OCI-LY1 (cell line): ENCODE data around the gene TBXAS1.

ENCODE experiments used
- H2AFZ ChIP-seq: fragments of 200-600 bp; sonication (generic), shearing (Covaris generic); 2 replicates; pipeline ENCODE4 v1.6.0; 2014; ENCODE audit warnings: antibody characterized with exemption, mild to moderate bottlenecking, low read length
- H3F3A ChIP-seq: fragments of 200-600 bp; sonication (generic), shearing (Covaris generic); 2 replicates; pipeline ENCODE4 v1.6.0; 2014; ENCODE audit warnings: mild to moderate bottlenecking, antibody characterized with exemption, low read length, moderate library complexity; ENCODE audit not compliant: insufficient read depth
- H3K27ac ChIP-seq: fragments of 200-600 bp; sonication (generic); 2 replicates; pipeline ENCODE4 v1.5.1; 2014; ENCODE audit warnings: low read length, mixed run types, mild to moderate bottlenecking, low read depth; ENCODE audit not compliant: poor library complexity, severe bottlenecking
- H3K27me3 ChIP-seq: fragments of 200-600 bp; sonication (generic); 2 replicates; pipeline ENCODE4 v1.6.0; 2014; ENCODE audit warnings: antibody characterized with exemption, mild to moderate bottlenecking, low read length, moderate library complexity; ENCODE audit not compliant: insufficient read depth
- H3K36me3 ChIP-seq: fragments of 200-600 bp; sonication (generic); 2 replicates; pipeline ENCODE4 v1.6.1; 2014; ENCODE audit warnings: mild to moderate bottlenecking, antibody characterized with exemption, low read length, moderate library complexity, mixed read lengths; ENCODE audit not compliant: insufficient read depth
- H3K4me1 ChIP-seq: fragments of 200-600 bp; sonication (generic); 2 replicates; pipeline ENCODE4 v1.5.1; 2014; ENCODE audit warnings: mild to moderate bottlenecking, low read length, moderate library complexity; ENCODE audit not compliant: insufficient read depth, severe bottlenecking
- H3K4me2 ChIP-seq: fragments of 200-600 bp; sonication (generic), shearing (Covaris generic); 2 replicates; pipeline ENCODE4 v1.6.1; 2014; ENCODE audit warnings: low read length
- H3K4me3 ChIP-seq: fragments of 200-600 bp; sonication (generic); 2 replicates; pipeline ENCODE4 v1.5.1; 2014; ENCODE audit warnings: low read length, low read depth, mild to moderate bottlenecking, mixed read lengths; ENCODE audit not compliant: poor library complexity, severe bottlenecking
- H3K79me2 ChIP-seq: fragments of 200-600 bp; shearing (Covaris generic); 2 replicates; pipeline ENCODE4 v1.6.1; 2016; ENCODE audit warnings: mixed run types, low read length, mixed read lengths; ENCODE audit not compliant: insufficient read depth
- H3K9ac ChIP-seq: fragments of 200-600 bp; sonication (generic), shearing (Covaris generic); 2 replicates; pipeline ENCODE4 v1.6.1; 2014; ENCODE audit warnings: mild to moderate bottlenecking, low read length, mixed read lengths
- H3K9me2 ChIP-seq: fragments of 200-600 bp; sonication (generic), shearing (Covaris generic); 2 replicates; pipeline ENCODE4 v1.6.1; 2014; ENCODE audit warnings: low read depth, mild to moderate bottlenecking, low read length, mixed read lengths
- H3K9me3 ChIP-seq: fragments of 200-600 bp; shearing (Covaris generic); 2 replicates; pipeline ENCODE4 v1.6.1; 2014; ENCODE audit warnings: low read length, mixed read lengths
- H4K20me1 ChIP-seq: fragments of 200-600 bp; sonication (generic), shearing (Covaris generic); 2 replicates; pipeline ENCODE4 v1.6.0; 2016; ENCODE audit warnings: mild to moderate bottlenecking, low read length; ENCODE audit not compliant: insufficient read depth
- CTCF ChIP-seq: fragments of 200-600 bp; sonication (generic), shearing (Covaris generic); IDR thresholded peaks from 2 replicates; pipeline ENCODE4 v1.5.1; 2017; ENCODE audit warnings: mild to moderate bottlenecking, antibody characterized with exemption, low read length, moderate library complexity, mixed read lengths
- EZH2 ChIP-seq: fragments of 200-600 bp; sonication (generic), shearing (Covaris generic); IDR thresholded peaks from 2 replicates; pipeline ENCODE4 v1.8.0; 2017; ENCODE audit warnings: borderline replicate concordance, mixed run types, mild to moderate bottlenecking, antibody characterized with exemption, low read length, moderate library complexity, mixed read lengths

The TBXAS1 gene

GRCh38 chr7:139995017-139995915 lies 166.2 kb downstream of the TBXAS1 start:
- TF ChIP-seq CTCF (no peak), EZH2 (no peak)
- no peaks in the 10 kb centered on the region for H3K36me3 ChIP-seq
- no peaks in the 10 kb centered on the region for H3K79me2 ChIP-seq
- no peak overlapping the region for H3K9ac ChIP-seq
- no peaks in the 10 kb centered on the region for H4K20me1 ChIP-seq
- H3K4me2 ChIP-seq, result no peak overlapping the region
- no peak overlapping the region for H3K4me3 ChIP-seq
- 0 out of 2 replicates have a peak, but pooled peaks cover 7% of the 10 kb centered on the region for H3K27me3 ChIP-seq
- no peak overlapping the region for H3K27ac ChIP-seq
- H3K4me1 ChIP-seq, result no peaks in the 10 kb centered on the region
- H3K9me2 ChIP-seq, result no peaks in the 10 kb centered on the region
- no peaks in the 10 kb centered on the region for H3K9me3 ChIP-seq
- H2AFZ ChIP-seq, result no peak overlapping the region
- H3F3A ChIP-seq, result no peaks in the 10 kb centered on the region

- no peaks in the 10 kb centered on the region for H3K36me3 ChIP-seq
- H3F3A ChIP-seq, result no peaks in the 10 kb centered on the region
- H3K27me3 ChIP-seq, result no peaks in the 10 kb centered on the region
- no peaks in the 10 kb centered on the region for H3K9me3 ChIP-seq
- TF ChIP-seq CTCF (no peak), EZH2 (no peak)
- no peak overlapping the region for H3K27ac ChIP-seq
- no peaks in the 10 kb centered on the region for H4K20me1 ChIP-seq
- no peaks in the 10 kb centered on the region for H3K4me1 ChIP-seq
- H3K9ac ChIP-seq, result no peak overlapping the region
- no peak overlapping the region for H2AFZ ChIP-seq
- no peaks in the 10 kb centered on the region for H3K9me2 ChIP-seq
- no peaks in the 10 kb centered on the region for H3K79me2 ChIP-seq
- no peak overlapping the region for H3K4me3 ChIP-seq
- H3K4me2 ChIP-seq, result no peak overlapping the region
Measured at GRCh38 chr7:139998572-139998971, 169.5 kb downstream of the TBXAS1 start.

GRCh38 chr7:139999516-139999915 lies 170.5 kb downstream of the TBXAS1 start:
- TF ChIP-seq CTCF, result no peak
- TF ChIP-seq EZH2, result no peak
- H3K9me2 ChIP-seq, result no peaks in the 10 kb centered on the region
- no peak overlapping the region for H3K4me3 ChIP-seq
- no peak overlapping the region for H3K27ac ChIP-seq
- no peaks in the 10 kb centered on the region for H3K79me2 ChIP-seq
- no peaks in the 10 kb centered on the region for H3K9me3 ChIP-seq
- H3K9ac ChIP-seq, result no peak overlapping the region
- H2AFZ ChIP-seq, result no peak overlapping the region
- H3F3A ChIP-seq, result no peaks in the 10 kb centered on the region
- H3K4me2 ChIP-seq, result no peak overlapping the region
- H3K27me3 ChIP-seq, result no peaks in the 10 kb centered on the region
- no peaks in the 10 kb centered on the region for H3K4me1 ChIP-seq
- H3K36me3 ChIP-seq, result no peaks in the 10 kb centered on the region
- no peaks in the 10 kb centered on the region for H4K20me1 ChIP-seq
